ENCODE measurements around the gene GRK5.

GRK5 gene

GRCh38 chr10:119302591-119303253 is 95.4 kb downstream of the GRK5 start:
- DNase-seq: no peak

GRCh38 chr10:119303886-119304285 is 96.5 kb downstream of the GRK5 start:
- no peak for DNase-seq

GRCh38 chr10:119304541-119304940 is 97.2 kb downstream of the GRK5 start:
- no peak for DNase-seq

GRCh38 chr10:119305860-119306513 is 98.6 kb downstream of the GRK5 start:
- peak; percentile 35 for DNase-seq

- peak; percentile 54 for DNase-seq
Measured at GRCh38 chr10:119306514-119306951, 99.2 kb downstream of the GRK5 start.

- no peak for DNase-seq
Measured at GRCh38 chr10:119306986-119307392, 99.6 kb downstream of the GRK5 start.

- DNase-seq: no peak
Measured at GRCh38 chr10:119308089-119308488, 100.7 kb downstream of the GRK5 start.

- no peak for DNase-seq
Measured at GRCh38 chr10:119308551-119309422, 101.4 kb downstream of the GRK5 start.

- no peak for DNase-seq
Measured at GRCh38 chr10:119309423-119309770, 102.0 kb downstream of the GRK5 start.

GRCh38 chr10:119310806-119311205 is 103.4 kb downstream of the GRK5 start:
- no peak for DNase-seq

- DNase-seq: no peak
Measured at GRCh38 chr10:119312241-119312640, 104.9 kb downstream of the GRK5 start.

GRCh38 chr10:119313024-119313423 is 105.7 kb downstream of the GRK5 start:
- no peak for DNase-seq

- no peak for DNase-seq
Measured at GRCh38 chr10:119313644-119314043, 106.3 kb downstream of the GRK5 start.

- no peak for DNase-seq
Measured at GRCh38 chr10:119314061-119314460, 106.7 kb downstream of the GRK5 start.

- no peak for DNase-seq
Measured at GRCh38 chr10:119314486-119314885, 107.1 kb downstream of the GRK5 start.

- no peak for DNase-seq
Measured at GRCh38 chr10:119315128-119316001, 108.0 kb downstream of the GRK5 start.

- DNase-seq: no peak
Measured at GRCh38 chr10:119316002-119316358, 108.6 kb downstream of the GRK5 start.

GRCh38 chr10:119316729-119317097 is 109.3 kb downstream of the GRK5 start:
- DNase-seq: no peak

GRCh38 chr10:119318411-119319160 is 111.2 kb downstream of the GRK5 start:
- DNase-seq: no peak

GRCh38 chr10:119319161-119319919 is 112.0 kb downstream of the GRK5 start:
- DNase-seq: no peak

GRCh38 chr10:119319920-119320258 is 112.5 kb downstream of the GRK5 start:
- no peak for DNase-seq

All from effector CD8-positive, alpha-beta T cell (primary cell).